Islet of Langerhans (tissue), 1 donor: ENCODE measurements around the gene ITPR1.

Experiments
- FAIRE-seq: peaks from one replicate; lab custom pipeline; 2011; peaks lifted over from hg19 to GRCh38; lab: Jason Lieb, UNC

The ITPR1 gene

GRCh38 chr3:4533489-4534443 lies 40.6 kb downstream of the ITPR1 start:
- FAIRE-seq = no peak

GRCh38 chr3:4534906-4535305 lies 41.8 kb downstream of the ITPR1 start:
- FAIRE-seq = no peak

GRCh38 chr3:4536260-4536659 lies 43.1 kb downstream of the ITPR1 start:
- FAIRE-seq = no peak

GRCh38 chr3:4540267-4540666 lies 47.1 kb downstream of the ITPR1 start:
- FAIRE-seq = no peak

GRCh38 chr3:4543110-4543509 lies 50.0 kb downstream of the ITPR1 start:
- no peak for FAIRE-seq

GRCh38 chr3:4546346-4547178 lies 53.4 kb downstream of the ITPR1 start:
- no peak for FAIRE-seq

GRCh38 chr3:4547799-4548198 lies 54.7 kb downstream of the ITPR1 start:
- FAIRE-seq = no peak

GRCh38 chr3:4548356-4548755 lies 55.2 kb downstream of the ITPR1 start:
- FAIRE-seq = no peak

GRCh38 chr3:4548780-4549179 lies 55.6 kb downstream of the ITPR1 start:
- FAIRE-seq = no peak

GRCh38 chr3:4549896-4550295 lies 56.7 kb downstream of the ITPR1 start:
- FAIRE-seq = no peak

- no peak for FAIRE-seq
Measured at GRCh38 chr3:4551051-4551711, 58.0 kb downstream of the ITPR1 start.

- FAIRE-seq = no peak
Measured at GRCh38 chr3:4551794-4552442, 58.8 kb downstream of the ITPR1 start.

GRCh38 chr3:4552811-4553210 lies 59.7 kb downstream of the ITPR1 start:
- FAIRE-seq = no peak

GRCh38 chr3:4561661-4562060 lies 68.5 kb downstream of the ITPR1 start:
- FAIRE-seq = no peak

- FAIRE-seq = no peak
Measured at GRCh38 chr3:4562595-4562994, 69.4 kb downstream of the ITPR1 start.

GRCh38 chr3:4564270-4564669 lies 71.1 kb downstream of the ITPR1 start:
- no peak for FAIRE-seq

- no peak for FAIRE-seq
Measured at GRCh38 chr3:4564928-4565586, 71.9 kb downstream of the ITPR1 start.

- FAIRE-seq = no peak
Measured at GRCh38 chr3:4565809-4566501, 72.8 kb downstream of the ITPR1 start.

GRCh38 chr3:4568841-4569240 lies 75.7 kb downstream of the ITPR1 start:
- FAIRE-seq = no peak

- no peak for FAIRE-seq
Measured at GRCh38 chr3:4570840-4571621, 77.9 kb downstream of the ITPR1 start.
